AG09309 (cell line): ENCODE data around the gene PRPF40B.
A peak's percentile ranks its signal among the peaks of the same experiment; 100 is the strongest.

Experiments used
- DNase-seq: peaks from one replicate; pipeline ENCODE4 v3.0.0-alpha.2; 2010; ENCODE audit warnings: low read depth
- H3K4me3 ChIP-seq: 2 replicates; pipeline ENCODE4 v1.5.1; 2011; ENCODE audit warnings: mild to moderate bottlenecking, low read depth, low read length, moderate library complexity; ENCODE audit not compliant: control insufficient read depth
- TF ChIP-seq, protein P1 (sequence below): IDR thresholded peaks from 2 replicates; pipeline ENCODE4 v1.5.1; 2011; ENCODE audit warnings: mild to moderate bottlenecking, low read depth, low read length, inconsistent platforms; ENCODE audit not compliant: insufficient read depth, control insufficient read depth; ENCODE audit errors: missing control alignments

Gene PRPF40B

GRCh38 chr12:49623142-49623904 is at the start of gene PRPF40B:
PRPF40B (plus strand) TSS chr12:49623561; CDS start chr12:49623591, 30 bp downstream.
- no peak for DNase-seq
- peak within 1 kb of the TSS; percentile 55 for H3K4me3 ChIP-seq
- TF ChIP-seq, protein P1, sequence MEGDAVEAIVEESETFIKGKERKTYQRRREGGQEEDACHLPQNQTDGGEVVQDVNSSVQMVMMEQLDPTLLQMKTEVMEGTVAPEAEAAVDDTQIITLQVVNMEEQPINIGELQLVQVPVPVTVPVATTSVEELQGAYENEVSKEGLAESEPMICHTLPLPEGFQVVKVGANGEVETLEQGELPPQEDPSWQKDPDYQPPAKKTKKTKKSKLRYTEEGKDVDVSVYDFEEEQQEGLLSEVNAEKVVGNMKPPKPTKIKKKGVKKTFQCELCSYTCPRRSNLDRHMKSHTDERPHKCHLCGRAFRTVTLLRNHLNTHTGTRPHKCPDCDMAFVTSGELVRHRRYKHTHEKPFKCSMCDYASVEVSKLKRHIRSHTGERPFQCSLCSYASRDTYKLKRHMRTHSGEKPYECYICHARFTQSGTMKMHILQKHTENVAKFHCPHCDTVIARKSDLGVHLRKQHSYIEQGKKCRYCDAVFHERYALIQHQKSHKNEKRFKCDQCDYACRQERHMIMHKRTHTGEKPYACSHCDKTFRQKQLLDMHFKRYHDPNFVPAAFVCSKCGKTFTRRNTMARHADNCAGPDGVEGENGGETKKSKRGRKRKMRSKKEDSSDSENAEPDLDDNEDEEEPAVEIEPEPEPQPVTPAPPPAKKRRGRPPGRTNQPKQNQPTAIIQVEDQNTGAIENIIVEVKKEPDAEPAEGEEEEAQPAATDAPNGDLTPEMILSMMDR = peak; percentile 29

DNA sequence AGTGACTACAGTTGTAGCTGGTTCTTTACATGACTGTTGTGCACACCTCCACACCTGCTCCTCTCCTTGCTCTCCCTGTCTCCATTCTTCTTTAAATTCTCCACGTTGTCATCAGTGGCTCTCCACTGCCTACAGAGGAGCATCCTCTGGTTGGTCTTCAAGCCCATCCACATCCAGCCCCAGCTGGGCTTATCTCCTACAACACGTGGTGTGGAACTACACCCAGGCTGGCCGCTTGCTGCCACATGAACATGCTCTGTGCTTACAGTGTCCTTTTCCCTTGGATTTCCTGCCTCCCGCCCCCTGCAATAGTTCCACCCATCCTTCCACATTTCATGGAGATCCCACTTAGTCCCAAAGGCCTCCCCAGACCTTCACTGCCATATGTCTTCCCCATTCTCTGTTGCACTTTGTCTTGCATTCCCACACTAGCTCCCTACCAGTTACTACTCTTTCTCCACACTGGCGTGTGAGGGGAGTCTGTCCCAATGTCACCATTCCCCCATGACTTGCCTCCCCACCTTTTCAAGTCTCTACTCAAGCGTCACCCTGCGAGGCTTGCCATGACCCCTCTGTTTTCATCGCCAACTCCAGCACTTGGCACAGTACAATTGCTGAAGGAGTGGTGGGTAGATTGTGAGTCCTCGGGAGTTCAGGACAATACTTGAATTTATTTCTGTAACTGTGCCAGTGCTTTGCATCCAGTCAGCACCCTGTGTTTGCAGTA is 45.6 kb upstream of the PRPF40B start:
- no peak for DNase-seq
- TF ChIP-seq, protein P1 = no peak
- no peak overlapping the region for H3K4me3 ChIP-seq

DNA sequence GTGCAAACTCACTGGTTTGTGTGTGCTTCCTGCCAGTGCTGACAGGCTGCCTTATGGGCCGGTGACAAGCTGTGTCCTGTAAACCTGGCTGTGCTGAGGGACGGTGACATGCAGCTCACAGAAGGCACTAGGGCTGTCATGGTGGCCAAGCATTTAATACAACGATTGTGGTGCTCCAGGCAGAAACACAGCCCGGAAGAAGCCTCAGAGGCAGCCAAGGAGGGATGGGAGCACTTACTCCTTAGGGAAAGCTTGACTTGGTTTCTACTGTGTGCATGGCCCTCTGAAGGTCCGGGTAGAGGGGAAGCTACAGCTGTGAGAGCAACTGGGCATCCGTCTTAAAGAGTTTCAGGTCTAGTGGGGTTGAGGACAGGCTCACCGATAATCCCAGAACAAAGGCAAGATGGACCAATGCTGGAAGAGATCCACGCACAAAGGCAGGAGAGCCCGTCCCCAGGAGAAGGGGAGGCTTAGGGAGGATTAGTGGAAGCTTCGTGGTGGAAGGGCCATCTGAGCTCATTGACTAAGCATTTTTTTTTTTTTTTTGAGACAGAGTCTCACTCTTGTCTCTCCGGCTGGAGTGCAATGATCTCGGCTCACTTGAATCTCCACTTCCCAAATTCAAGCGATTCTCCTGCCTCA is 44.8 kb upstream of the PRPF40B start:
- TF ChIP-seq, protein P1 = no peak
- no peak for DNase-seq
- H3K4me3 ChIP-seq = no peak overlapping the region

DNA sequence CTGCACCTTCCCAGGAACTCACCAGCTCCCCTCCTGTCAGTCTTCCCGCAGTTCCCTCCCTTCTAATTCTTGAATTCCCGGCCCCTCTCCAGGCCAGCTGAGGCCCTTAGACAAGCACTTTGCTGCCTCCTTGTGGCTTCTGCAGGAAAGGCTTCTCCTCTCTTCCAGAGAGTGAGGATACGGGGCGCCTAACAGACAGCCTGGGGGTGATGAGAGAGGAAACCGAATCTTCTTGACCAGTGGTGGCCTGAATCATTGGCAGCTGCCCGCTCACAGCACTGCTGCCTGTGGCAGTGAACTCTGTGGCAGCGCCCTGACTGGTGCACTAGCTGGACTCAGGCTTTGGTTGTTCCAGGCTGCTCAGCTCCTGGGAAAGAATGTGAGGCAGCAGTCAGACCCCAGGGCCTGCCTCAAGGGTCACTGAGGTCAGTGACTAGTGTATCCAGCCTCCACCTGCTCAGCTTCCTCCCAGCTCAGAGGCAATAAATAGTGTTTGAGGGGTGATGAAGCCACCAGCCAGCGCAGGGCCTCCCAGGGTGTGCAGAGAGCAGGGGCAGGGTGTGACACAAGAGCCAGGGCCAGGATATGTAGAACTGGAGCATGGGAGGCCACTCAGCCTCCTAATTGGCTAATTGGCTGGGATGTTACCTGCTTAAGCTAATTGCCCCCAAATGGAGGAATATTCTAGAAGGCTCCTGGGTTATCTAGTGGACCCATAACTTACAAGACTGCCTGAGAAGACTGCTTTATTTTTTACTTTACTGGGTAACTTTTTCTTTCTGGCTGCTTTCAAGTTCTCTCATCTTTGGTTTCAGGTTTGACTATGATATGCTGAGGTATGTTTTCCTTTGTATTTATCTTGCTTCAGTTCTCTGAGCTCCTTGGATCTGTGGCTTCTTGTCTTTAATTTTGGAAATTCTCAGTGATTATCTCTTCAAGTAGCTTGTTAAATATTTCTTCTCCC is 42.5 kb upstream of the PRPF40B start:
- DNase-seq = peak; percentile 14

DNA sequence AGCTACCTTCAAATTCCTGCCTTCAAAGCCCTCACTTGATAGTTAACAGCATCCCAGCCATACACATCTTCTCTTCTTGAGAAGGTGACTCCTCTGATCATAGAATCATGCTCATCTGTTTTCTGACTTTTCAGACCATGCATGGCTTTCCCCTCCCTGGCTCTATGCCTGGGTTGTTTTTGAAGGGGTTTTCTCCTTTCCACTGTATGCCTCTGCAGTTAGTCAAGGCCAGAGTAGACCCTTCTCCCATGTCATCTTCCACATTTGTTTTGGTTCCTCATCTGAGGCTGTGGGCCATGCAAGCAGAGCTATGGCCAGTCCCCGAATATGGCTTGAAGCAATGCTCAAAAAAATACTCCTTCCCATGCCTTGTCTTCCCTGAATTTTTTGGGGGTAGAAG is 41.2 kb upstream of the PRPF40B start:
- TF ChIP-seq, protein P1 = no peak
- no peak for DNase-seq
- no peak overlapping the region for H3K4me3 ChIP-seq

More for the DNA sequence above, 42.5 kb upstream of the PRPF40B start:
- H3K4me3 ChIP-seq = no peak overlapping the region
- TF ChIP-seq, protein P1 = peak; percentile 93

DNA sequence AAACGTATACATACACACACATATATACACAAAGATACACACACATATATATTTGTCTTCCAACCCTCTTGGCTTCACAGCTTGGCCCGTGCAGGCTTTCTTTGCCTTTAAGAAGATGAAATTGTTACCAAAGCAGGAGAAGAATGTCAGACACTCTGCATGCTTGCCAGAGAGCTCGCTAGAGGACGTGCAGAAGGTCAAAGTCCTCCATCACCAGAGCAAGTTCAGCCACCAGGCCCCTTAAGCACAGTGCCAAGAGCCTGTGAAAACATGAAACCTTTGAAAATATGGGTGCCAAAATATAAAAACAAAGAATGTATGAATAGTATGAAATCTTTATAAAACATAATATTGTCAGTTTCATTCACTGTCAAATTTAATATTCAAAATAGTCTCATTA is 40.5 kb upstream of the PRPF40B start:
- DNase-seq = no peak
- no peak overlapping the region for H3K4me3 ChIP-seq
- TF ChIP-seq, protein P1 = no peak
